ENCODE measurements around the gene RASSF1. TPM values are rescaled to one million over a fixed set of nuclear protein-coding genes. Genes with fewer than 3 reads are reported as not detected.

RASSF1 gene
- total and polyA plus RNA-seq, 2 of the 13 experiments (the other 11 are each of a cell fraction or from before 2014, with no cell fraction given): 10.2 to 27.5 TPM

- H3K27ac ChIP-seq (ENCODE audit: extremely low read length, insufficient read depth, low read length): no peak overlapping the region
- H3K4me2 ChIP-seq (ENCODE audit: low read depth, low read length): no peak overlapping the region
- H3K9me3 ChIP-seq (ENCODE audit: low read length): no peaks in the 10 kb centered on the region
- peaks cover 1 to 2% of the 10 kb centered on the region in 2 experiments; a peak in 1 of 5 replicates for H3K27me3 ChIP-seq (ENCODE audit: control insufficient read depth in 1 of 2, insufficient read depth in 2 of 2, low read length in 2 of 2)
- H3K9ac ChIP-seq (ENCODE audit: insufficient read depth, low read depth, low read length): no peak overlapping the region
- POLR2A ChIA-PET: interaction anchor here (1.4 kb wide), 1 partner anchor 14 kb away, joined by 3 read pairs; the partner anchor contains the start of gene TUSC2
- CTCF ChIA-PET (ENCODE audit: low intra/inter-chr PET ratio, low total read pairs): no interaction called here
- peaks cover 60% of the 10 kb centered on the region for H3K4me1 ChIP-seq (ENCODE audit: insufficient read depth, low read length)
- 68% methylated on average over 7 of the region's 9 CpGs for WGBS (ENCODE audit: low lambda C conversion rate)
- intact Hi-C loops (cut with micrococcal nuclease; ENCODE audit: unreplicated experiment): loop anchor here (10.0 kb wide), 1 partner anchor 203 kb away; no protein-coding TSS in a partner anchor
- H3K79me2 ChIP-seq (ENCODE audit: insufficient read depth, low read length): peaks cover 3% of the 10 kb centered on the region
- H3K36me3 ChIP-seq (replicated peaks in 1 of 2; ENCODE audit: control insufficient read depth in 1 of 2, insufficient read depth in 2 of 2, low read length in 2 of 2): no peaks in the 10 kb centered on the region
- BruUV-seq (replicated peaks): no TSS peak
- TF ChIP-seq SMAD1 (CRISPR knock-in tag; IDR thresholded peaks at IDR 0.05; ENCODE audit: borderline replicate concordance, low read depth) (no peak), ZC3H4 (CRISPR knock-in tag; IDR thresholded peaks at IDR 0.05; ENCODE audit: borderline replicate concordance) (no peak), NFKB2 (CRISPR knock-in tag; IDR thresholded peaks at IDR 0.05; ENCODE audit: borderline replicate concordance) (no peak), ATF3 (CRISPR knock-in tag; IDR thresholded peaks at IDR 0.05) (no peak), ELF1 (CRISPR knock-in tag; IDR thresholded peaks at IDR 0.05) (no peak), ZBTB21 (CRISPR knock-in tag; IDR thresholded peaks at IDR 0.05) (no peak), CHCHD3 (CRISPR knock-in tag; IDR thresholded peaks at IDR 0.05) (no peak)
- TF ChIP-seq, protein P1, sequence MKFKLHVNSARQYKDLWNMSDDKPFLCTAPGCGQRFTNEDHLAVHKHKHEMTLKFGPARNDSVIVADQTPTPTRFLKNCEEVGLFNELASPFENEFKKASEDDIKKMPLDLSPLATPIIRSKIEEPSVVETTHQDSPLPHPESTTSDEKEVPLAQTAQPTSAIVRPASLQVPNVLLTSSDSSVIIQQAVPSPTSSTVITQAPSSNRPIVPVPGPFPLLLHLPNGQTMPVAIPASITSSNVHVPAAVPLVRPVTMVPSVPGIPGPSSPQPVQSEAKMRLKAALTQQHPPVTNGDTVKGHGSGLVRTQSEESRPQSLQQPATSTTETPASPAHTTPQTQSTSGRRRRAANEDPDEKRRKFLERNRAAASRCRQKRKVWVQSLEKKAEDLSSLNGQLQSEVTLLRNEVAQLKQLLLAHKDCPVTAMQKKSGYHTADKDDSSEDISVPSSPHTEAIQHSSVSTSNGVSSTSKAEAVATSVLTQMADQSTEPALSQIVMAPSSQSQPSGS (CRISPR knock-in tag; IDR thresholded peaks at IDR 0.05): no peak
- H4K20me1 ChIP-seq (ENCODE audit: insufficient read depth, low read length): no peaks in the 10 kb centered on the region
- H2AFZ ChIP-seq (ENCODE audit: low read length): no peak overlapping the region
- H3K4me3 ChIP-seq (replicated peaks in 1 of 3; ENCODE audit: insufficient read depth in 1 of 3, low read depth in 2 of 3, low read length in 3 of 3): no peak overlapping the region
- no peak for FAIRE-seq
- DNase-seq (ENCODE audit: low spot score): no peak
- no peak for ATAC-seq
- in situ Hi-C loops (cut with HindIII; ENCODE audit: extremely low pct_ligation_motif_present, low pct_unique_long_range_greater_than_20kb): loop anchor here (10.0 kb wide), 1 partner anchor 203 kb away; no protein-coding TSS in a partner anchor
Observed at GRCh38 chr3:50341537-50341936, 901 bp upstream of the RASSF1 start.
